OCI-LY7 (cell line): Measurements from ENCODE around the gene IQUB. TPM values are rescaled to one million over a fixed set of nuclear protein-coding genes. Genes with fewer than 3 reads are reported as not detected.

Experiments used
- BruUV-seq: library from RNA; stranded (reverse); fragments of 400-500 nt; replicated peaks from 2 replicates; lab custom pipeline; 2021; lab: Mats Ljungman, UMichigan
- CTCF ChIA-PET: fragments of 300-600 bp; sonication (Branson Sonifier 250); formaldehyde crosslinking; loops from one replicate; lab custom pipeline; 2022; ENCODE audit warnings: antibody characterized with exemption; ENCODE audit not compliant: unreplicated experiment; lab: Charles Lee
- POLR2A ChIA-PET: fragments of 300-600 bp; sonication (Branson Sonifier 250); formaldehyde crosslinking; loops from one replicate; lab custom pipeline; 2022; ENCODE audit warnings: antibody characterized with exemption; lab: Charles Lee
- DNase-seq: peaks from one replicate; pipeline ENCODE4 v3.0.0-alpha.2; 2015; ENCODE audit warnings: low spot score
- H2AFZ ChIP-seq: fragments of 200-600 bp; sonication (generic), shearing (Covaris generic); 2 replicates; pipeline ENCODE4 v1.6.1; 2014; ENCODE audit warnings: mild to moderate bottlenecking, antibody characterized with exemption, low read length, moderate library complexity
- H3K27ac ChIP-seq: fragments of 200-600 bp; sonication (generic); 2 replicates; pipeline ENCODE4 v1.5.1; 2014; ENCODE audit warnings: mixed run types, low read depth, mild to moderate bottlenecking, moderate library complexity, low read length, inconsistent platforms; ENCODE audit not compliant: poor library complexity, severe bottlenecking
- H3K36me3 ChIP-seq: fragments of 200-600 bp; sonication (generic); 2 replicates; pipeline ENCODE4 v1.6.1; 2014; ENCODE audit warnings: mild to moderate bottlenecking, antibody characterized with exemption, low read length, moderate library complexity, mixed read lengths; ENCODE audit not compliant: insufficient read depth
- H3K4me1 ChIP-seq: fragments of 200-600 bp; sonication (generic); 2 replicates; pipeline ENCODE4 v1.5.1; 2014; ENCODE audit warnings: mild to moderate bottlenecking, low read length; ENCODE audit not compliant: insufficient read depth, poor library complexity, severe bottlenecking
- H3K4me2 ChIP-seq: fragments of 200-600 bp; sonication (generic); 2 replicates; pipeline ENCODE4 v1.6.1; 2014; ENCODE audit warnings: mild to moderate bottlenecking, low read length
- H3K4me3 ChIP-seq: fragments of 200-600 bp; sonication (generic); 2 replicates; pipeline ENCODE4 v1.5.1; 2014; ENCODE audit warnings: mild to moderate bottlenecking, low read depth, low read length; ENCODE audit not compliant: poor library complexity, severe bottlenecking
- H3K79me2 ChIP-seq: fragments of 200-600 bp; sonication (generic); 2 replicates; pipeline ENCODE4 v1.6.1; 2016; ENCODE audit warnings: low read depth, mild to moderate bottlenecking, low read length, moderate library complexity, mixed read lengths; ENCODE audit not compliant: insufficient read depth
- H3K9me2 ChIP-seq: fragments of 200-600 bp; sonication (generic); 2 replicates; pipeline ENCODE4 v1.6.1; 2016; ENCODE audit warnings: mild to moderate bottlenecking, low read length, mixed read lengths; ENCODE audit not compliant: insufficient read depth
- H3K9me3 ChIP-seq: fragments of 200-600 bp; sonication (generic); 2 replicates; pipeline ENCODE4 v1.6.1; 2014; ENCODE audit warnings: mild to moderate bottlenecking, mixed run types, low read length, mixed read lengths
- H4K20me1 ChIP-seq: fragments of 200-600 bp; sonication (generic); 2 replicates; pipeline ENCODE4 v1.6.1; 2014; ENCODE audit warnings: mild to moderate bottlenecking, antibody characterized with exemption, low read length, moderate library complexity, mixed read lengths; ENCODE audit not compliant: insufficient read depth
- EZH2phosphoT487 ChIP-seq: fragments of 200-600 bp; sonication (generic); IDR thresholded peaks from 2 replicates; pipeline ENCODE4 v1.6.1; 2018; ENCODE audit warnings: low read depth, borderline replicate concordance, mild to moderate bottlenecking, mixed run types, antibody characterized with exemption, low read length, moderate library complexity, mixed read lengths
- intact Hi-C: fragments of 100-400 bp; cut with micrococcal nuclease; formaldehyde crosslinking; loops from one replicate; pipeline ENCODE4 v1.10.0; 2022; ENCODE audit not compliant: unreplicated experiment
- total RNA-seq, 2 experiments: library from RNA; depleted of rRNA in 1 of 2; stranded (reverse); fragments of >200 nt in 1 of 2; shearing (Covaris generic) in 1 of 2; gene quantifications; 2 replicates each; pipeline ENCODE4 v1.2.3, GENCODE V29; 2014 to 2022
- TF ChIP-seq, protein P1 (sequence below): fragments of 200-600 bp; sonication (generic); conservative IDR thresholded peaks from 2 replicates; pipeline ENCODE4 v1.5.1; 2014; ENCODE audit warnings: mild to moderate bottlenecking, antibody characterized with exemption, low read length, moderate library complexity, mixed read lengths

IQUB gene
- total RNA-seq, 2 experiments from 2014 or later: 0.09 to 0.32 TPM

DNA sequence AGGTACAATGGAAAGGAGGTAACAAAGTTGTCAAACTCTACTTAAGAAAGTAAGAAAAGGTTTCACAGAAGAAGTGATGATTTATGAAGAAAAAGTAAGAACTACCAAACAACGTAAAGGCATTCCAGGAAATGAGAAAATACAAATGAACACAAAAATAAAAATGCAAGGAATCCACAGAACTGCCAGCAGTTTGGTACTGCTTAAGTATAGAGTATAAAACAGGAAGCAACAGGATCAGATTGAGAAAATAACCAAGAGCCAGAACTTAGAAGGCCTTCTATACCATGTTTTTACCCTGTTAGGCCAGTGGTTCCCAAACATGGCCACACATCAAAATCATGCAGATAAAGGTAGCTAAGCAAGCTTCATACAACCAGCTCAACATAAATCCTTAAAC is 14.0 kb upstream of the IQUB start:
- Histone ChIP-seq H3K4me3 (no peak overlapping the region), H3K4me1 (no peaks in the 10 kb centered on the region), H4K20me1 (no peaks in the 10 kb centered on the region), H3K4me2 (no peak overlapping the region), H3K27ac (no peak overlapping the region), H3K79me2 (peaks cover 38% of the 10 kb centered on the region; the same call in 1 of the 2 replicates), H3K9me3 (no peaks in the 10 kb centered on the region), H2AFZ (no peak overlapping the region), H3K9me2 (no peaks in the 10 kb centered on the region), H3K36me3 (peaks cover 79% of the 10 kb centered on the region)
- intact Hi-C loops: no loop called here
- TF ChIP-seq EZH2phosphoT487: no peak
- TF ChIP-seq, protein P1, sequence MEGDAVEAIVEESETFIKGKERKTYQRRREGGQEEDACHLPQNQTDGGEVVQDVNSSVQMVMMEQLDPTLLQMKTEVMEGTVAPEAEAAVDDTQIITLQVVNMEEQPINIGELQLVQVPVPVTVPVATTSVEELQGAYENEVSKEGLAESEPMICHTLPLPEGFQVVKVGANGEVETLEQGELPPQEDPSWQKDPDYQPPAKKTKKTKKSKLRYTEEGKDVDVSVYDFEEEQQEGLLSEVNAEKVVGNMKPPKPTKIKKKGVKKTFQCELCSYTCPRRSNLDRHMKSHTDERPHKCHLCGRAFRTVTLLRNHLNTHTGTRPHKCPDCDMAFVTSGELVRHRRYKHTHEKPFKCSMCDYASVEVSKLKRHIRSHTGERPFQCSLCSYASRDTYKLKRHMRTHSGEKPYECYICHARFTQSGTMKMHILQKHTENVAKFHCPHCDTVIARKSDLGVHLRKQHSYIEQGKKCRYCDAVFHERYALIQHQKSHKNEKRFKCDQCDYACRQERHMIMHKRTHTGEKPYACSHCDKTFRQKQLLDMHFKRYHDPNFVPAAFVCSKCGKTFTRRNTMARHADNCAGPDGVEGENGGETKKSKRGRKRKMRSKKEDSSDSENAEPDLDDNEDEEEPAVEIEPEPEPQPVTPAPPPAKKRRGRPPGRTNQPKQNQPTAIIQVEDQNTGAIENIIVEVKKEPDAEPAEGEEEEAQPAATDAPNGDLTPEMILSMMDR: no peak
- ChIA-PET CTCF (interaction anchor here (0.9 to 1.4 kb wide), 2 partner anchors 9 kb away, joined by 3 read pairs; partner anchors contain the start of gene NDUFA5), POLR2A (interaction anchor here (0.7 to 0.9 kb wide), 3 partner anchors 14 to 177 kb away, joined by 3 to 4 read pairs (median 3); no protein-coding TSS in a partner anchor)
- DNase-seq: no peak
- no TSS peak for BruUV-seq

DNA sequence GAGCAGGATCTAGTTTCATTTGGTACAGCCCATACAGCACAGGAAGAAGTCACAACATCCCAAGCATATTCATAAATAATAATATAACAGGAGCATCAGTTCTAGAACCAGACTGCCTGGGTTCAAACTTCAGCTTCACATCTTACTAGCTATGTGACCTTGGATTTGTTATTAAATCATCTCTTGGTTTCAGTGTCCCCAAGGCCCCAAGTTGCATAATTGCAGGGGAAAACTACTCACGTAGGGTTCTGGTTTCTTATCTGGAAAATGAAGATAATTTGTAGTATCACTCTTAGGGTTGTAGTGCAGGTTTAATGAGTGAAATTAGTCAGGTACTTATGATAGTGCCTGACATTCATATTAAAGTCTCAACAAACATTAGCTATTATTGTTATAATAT is 5.5 kb upstream of the IQUB start:
- no peak overlapping the region for H2AFZ ChIP-seq
- ChIA-PET CTCF (interaction anchor here (1.4 kb wide), 1 partner anchor 8 kb away, joined by 3 read pairs; no protein-coding TSS in a partner anchor), POLR2A (interaction anchor here (0.9 to 1.5 kb wide), 2 partner anchors 13 to 18 kb away, joined by 4 to 5 read pairs; partner anchors contain the start of gene NDUFA5)
- TF ChIP-seq, protein P1: no peak
- TF ChIP-seq EZH2phosphoT487: no peak
- DNase-seq: no peak
- peaks cover 27% of the 10 kb centered on the region for H3K36me3 ChIP-seq
- no TSS peak for BruUV-seq
- H3K9me2 ChIP-seq: no peaks in the 10 kb centered on the region
- intact Hi-C loops: no loop called here
- no peaks in the 10 kb centered on the region; the same call in 1 of the 2 replicates for H4K20me1 ChIP-seq
- no peaks in the 10 kb centered on the region for H3K4me1 ChIP-seq
- H3K27ac ChIP-seq: no peak overlapping the region
- no peak overlapping the region for H3K4me2 ChIP-seq
- no peak overlapping the region for H3K4me3 ChIP-seq
- H3K79me2 ChIP-seq: peaks cover 7% of the 10 kb centered on the region; the same call in 1 of the 2 replicates
- H3K9me3 ChIP-seq: no peaks in the 10 kb centered on the region

DNA sequence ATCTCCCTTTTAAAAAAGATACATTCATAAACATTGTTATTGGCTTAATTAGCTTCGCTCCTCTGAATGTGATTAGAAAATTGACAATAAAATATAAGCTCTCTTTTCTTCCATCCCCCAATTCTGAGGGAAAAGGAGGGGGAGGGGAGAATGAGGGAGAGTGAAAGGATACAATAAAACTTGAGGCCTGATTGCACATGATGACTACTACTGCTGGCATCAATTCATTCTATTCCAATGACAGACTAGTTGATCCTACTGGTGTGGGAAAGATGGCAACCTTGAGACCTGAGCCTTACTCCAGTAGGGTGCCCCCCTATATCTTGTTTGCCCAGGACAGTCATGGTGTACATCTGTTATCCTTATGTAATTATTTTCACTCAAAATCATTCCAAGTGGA is 4.5 kb upstream of the IQUB start:
- no TSS peak for BruUV-seq
- H2AFZ ChIP-seq: no peak overlapping the region
- H3K4me2 ChIP-seq: no peak overlapping the region
- CTCF ChIA-PET: interaction anchor here (0.6 to 1.4 kb wide), 2 partner anchors 9 to 311 kb away, joined by 3 read pairs; no protein-coding TSS in a partner anchor
- H3K79me2 ChIP-seq: 0 out of 2 replicates have a peak, but pooled peaks cover 3% of the 10 kb centered on the region
- H3K27ac ChIP-seq: no peak overlapping the region
- no peak overlapping the region for H3K4me3 ChIP-seq
- no peaks in the 10 kb centered on the region; the same call in 1 of the 2 replicates for H4K20me1 ChIP-seq
- intact Hi-C loops: no loop called here
- H3K9me3 ChIP-seq: no peaks in the 10 kb centered on the region
- POLR2A ChIA-PET: interaction anchor here (1.0 to 1.5 kb wide), 2 partner anchors 19 to 44 kb away, joined by 4 to 5 read pairs; partner anchors contain the start of gene NDUFA5
- TF ChIP-seq, protein P1: no peak
- TF ChIP-seq EZH2phosphoT487: no peak
- no peaks in the 10 kb centered on the region for H3K4me1 ChIP-seq
- no peak for DNase-seq
- no peaks in the 10 kb centered on the region for H3K9me2 ChIP-seq
- H3K36me3 ChIP-seq: peaks cover 26% of the 10 kb centered on the region
